ENCODE measurements around the gene RPTOR.

The RPTOR gene

DNA sequence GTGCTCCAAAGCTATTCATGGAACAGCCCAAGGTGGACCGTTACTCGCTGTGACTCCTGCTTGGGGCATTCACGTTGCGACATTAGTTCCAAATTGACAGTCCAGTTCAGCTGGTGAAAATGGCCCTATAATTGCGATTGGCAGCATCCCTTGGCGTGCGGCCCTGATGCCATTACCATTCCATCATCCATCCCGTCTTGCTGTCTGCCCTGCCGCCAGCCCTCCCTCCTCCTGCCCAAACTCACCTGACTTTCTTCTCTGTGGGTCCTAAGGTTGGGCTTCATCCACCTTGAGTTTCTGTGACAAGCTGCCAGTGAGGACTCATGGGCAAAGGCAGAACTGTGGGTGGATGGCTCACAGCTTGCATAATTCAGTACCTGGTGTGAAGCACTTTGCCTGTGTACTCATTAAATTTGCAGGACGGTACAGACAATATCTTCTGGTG lies 104.6 kb downstream of the RPTOR start:
- Histone ChIP-seq H3K4me2 (peak overlapping the region; percentile 41 to 87 (median 74)), H3K9me3 (replicated peaks in 1 of 11) (peaks cover 8 to 25% (median 12%) of the 10 kb centered on the region in 11 experiments), H4K20me1 (peaks cover 27 to 100% (median 68%) of the 10 kb centered on the region in 11 experiments; a peak in 21 of 22 replicates), H3K4me1 (peaks cover 31 to 41% (median 38%) of the 10 kb centered on the region in 10 experiments), H3K9ac (peak overlapping the region in 1 of 11 experiments; percentile 28; a peak in 1 of 22 replicates), H3K27me3 (no peaks in the 10 kb centered on the region), H3K27ac (peak overlapping the region in 5 of 11 experiments; percentile 43 to 62 (median 51); a peak in 11 of 22 replicates), H3K36me3 (peaks cover 14 to 52% (median 32%) of the 10 kb centered on the region in 11 experiments; a peak in 21 of 22 replicates), H3K4me3 (no peak overlapping the region)
- TF ChIP-seq Cebpa-rat (IDR thresholded peaks at IDR 0.05), result peak in 1 of 11 experiments; percentile 39; a peak in 1 of 22 replicates

DNA sequence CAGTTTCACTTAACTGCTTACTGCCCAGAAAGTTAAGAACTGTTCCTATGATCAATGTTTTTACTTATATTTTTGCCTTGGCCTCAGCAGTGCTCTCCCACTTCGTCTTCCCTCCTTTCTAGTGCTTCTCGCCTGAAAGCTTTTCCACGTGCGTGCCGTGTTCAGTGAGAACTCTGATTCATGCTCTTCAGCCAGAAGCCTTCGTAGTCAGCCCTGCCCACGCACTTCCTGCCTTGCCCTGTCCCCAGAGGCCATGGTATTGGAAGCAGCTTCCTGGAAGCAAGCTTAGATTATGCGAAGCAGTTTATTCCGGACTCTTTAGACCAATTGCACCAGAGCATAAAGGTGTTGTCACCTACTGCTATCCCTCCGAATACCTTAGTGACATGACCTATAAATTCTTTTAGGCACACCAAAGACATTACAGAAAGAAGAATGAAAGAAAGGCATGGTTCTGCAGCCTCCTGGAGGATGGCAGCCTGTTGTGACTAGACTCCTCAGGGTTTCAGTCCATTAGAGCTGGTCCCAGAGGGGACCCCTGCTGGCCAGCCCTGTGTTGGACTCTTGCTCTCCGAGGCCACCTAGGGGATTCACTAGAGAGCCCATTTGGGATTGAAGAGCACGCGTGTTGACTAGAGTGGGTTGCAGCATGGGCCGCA lies 105.2 kb downstream of the RPTOR start:
- Histone ChIP-seq H3K27me3 (no peaks in the 10 kb centered on the region), H4K20me1 (peaks cover 27 to 99% (median 68%) of the 10 kb centered on the region in 11 experiments; a peak in 21 of 22 replicates), H3K4me1 (peaks cover 31 to 41% (median 38%) of the 10 kb centered on the region in 10 experiments), H3K4me2 (peak overlapping the region; percentile 41 to 87 (median 74)), H3K9me3 (replicated peaks in 1 of 11) (peaks cover 14 to 31% (median 18%) of the 10 kb centered on the region in 11 experiments), H3K27ac (peak overlapping the region in 9 of 11 experiments; percentile 2 to 62 (median 50); a peak in 17 of 22 replicates), H3K4me3 (no peak overlapping the region), H3K9ac (peak overlapping the region in 1 of 11 experiments; percentile 28; a peak in 1 of 22 replicates), H3K36me3 (peaks cover 15 to 49% (median 30%) of the 10 kb centered on the region in 11 experiments)
- no peak for TF ChIP-seq Cebpa-rat (IDR thresholded peaks at IDR 0.05)

DNA sequence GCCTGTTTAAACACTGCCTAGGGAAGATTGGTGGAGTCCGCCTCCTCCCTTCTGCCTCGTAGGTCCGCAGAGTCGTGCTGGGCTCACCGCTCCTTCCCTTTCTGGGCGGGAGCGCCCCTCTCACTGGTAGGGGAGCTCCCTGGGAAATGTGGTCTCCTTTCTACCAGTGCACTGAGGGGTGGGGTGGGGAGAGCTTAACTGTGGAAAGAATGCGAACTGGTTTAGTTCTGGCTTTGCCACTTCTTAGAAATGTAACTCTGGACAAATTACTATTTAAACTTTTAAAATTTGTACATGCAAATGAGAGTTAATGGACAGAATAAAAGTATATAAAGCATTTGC lies 105.7 kb downstream of the RPTOR start:
- peaks cover 12 to 50% (median 27%) of the 10 kb centered on the region in 11 experiments; a peak in 20 of 22 replicates for H3K36me3 ChIP-seq
- peak overlapping the region; percentile 41 to 87 (median 74); a peak in 21 of 22 replicates for H3K4me2 ChIP-seq
- no peaks in the 10 kb centered on the region for H3K27me3 ChIP-seq
- peaks cover 27 to 99% (median 64%) of the 10 kb centered on the region in 11 experiments; a peak in 21 of 22 replicates for H4K20me1 ChIP-seq
- peak overlapping the region in 9 of 11 experiments; percentile 2 to 62 (median 50); a peak in 16 of 22 replicates for H3K27ac ChIP-seq
- peaks cover 31 to 41% (median 38%) of the 10 kb centered on the region in 10 experiments for H3K4me1 ChIP-seq
- H3K9me3 ChIP-seq (replicated peaks in 1 of 11), result peaks cover 18 to 36% (median 23%) of the 10 kb centered on the region in 11 experiments
- no peak overlapping the region; a peak in 1 of 22 replicates for H3K9ac ChIP-seq
- no peak for TF ChIP-seq Cebpa-rat (IDR thresholded peaks at IDR 0.05)
- H3K4me3 ChIP-seq, result no peak overlapping the region

GRCh38 chr17:80650751-80651518 lies 106.3 kb downstream of the RPTOR start:
- Histone ChIP-seq H3K4me3 (no peak overlapping the region), H3K36me3 (peaks cover 7 to 47% (median 29%) of the 10 kb centered on the region in 11 experiments; a peak in 20 of 22 replicates), H3K27me3 (no peaks in the 10 kb centered on the region), H3K27ac (peak overlapping the region in 2 of 11 experiments; percentile 44 to 50; a peak in 1 of 22 replicates), H3K4me1 (peaks cover 31 to 41% (median 38%) of the 10 kb centered on the region in 10 experiments), H3K9me3 (replicated peaks in 1 of 11) (peaks cover 20 to 42% (median 29%) of the 10 kb centered on the region in 11 experiments), H3K9ac (no peak overlapping the region), H3K4me2 (peak overlapping the region in 8 of 11 experiments; percentile 57 to 87 (median 76); a peak in 12 of 22 replicates), H4K20me1 (peaks cover 27 to 99% (median 58%) of the 10 kb centered on the region in 11 experiments; a peak in 21 of 22 replicates)
- TF ChIP-seq Cebpa-rat (IDR thresholded peaks at IDR 0.05), result no peak

DNA sequence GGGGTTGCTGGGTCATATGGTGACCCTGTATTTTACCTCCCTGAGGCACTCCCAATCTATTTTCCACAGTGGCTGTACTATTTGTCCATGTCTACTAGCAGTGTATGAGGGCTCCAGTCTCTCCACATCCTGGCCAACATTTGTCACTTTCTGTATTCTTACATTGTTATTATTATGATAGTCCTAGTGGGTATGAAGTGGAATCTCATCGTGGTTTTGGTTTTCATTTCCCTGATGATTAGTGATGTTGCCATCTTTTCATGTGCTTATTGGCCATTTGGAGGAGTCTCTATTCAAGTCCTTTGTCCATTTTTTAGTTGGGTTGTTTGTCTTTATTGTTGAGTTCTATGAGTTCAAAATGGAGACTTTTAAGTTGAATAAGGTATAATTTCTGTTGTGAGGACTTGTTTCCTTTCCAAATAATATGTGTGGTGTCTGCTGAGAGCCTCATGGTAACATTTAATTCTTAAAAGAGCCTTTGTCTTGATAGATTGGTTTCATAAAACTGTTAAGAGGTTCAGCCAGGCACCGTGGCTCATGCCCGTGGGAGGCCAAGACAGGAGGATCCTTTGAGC lies 108.2 kb downstream of the RPTOR start:
- no peak overlapping the region for H3K4me3 ChIP-seq
- no peak overlapping the region for H3K27ac ChIP-seq
- H3K36me3 ChIP-seq, result peaks cover 8 to 52% (median 38%) of the 10 kb centered on the region in 11 experiments; a peak in 20 of 22 replicates
- no peaks in the 10 kb centered on the region for H3K27me3 ChIP-seq
- peaks cover 39 to 62% (median 48%) of the 10 kb centered on the region in 11 experiments for H3K9me3 ChIP-seq (replicated peaks in 1 of 11)
- no peak overlapping the region for H3K9ac ChIP-seq
- no peak overlapping the region for H3K4me2 ChIP-seq
- TF ChIP-seq Cebpa-rat (IDR thresholded peaks at IDR 0.05), result no peak
- peaks cover 23 to 34% (median 31%) of the 10 kb centered on the region in 10 experiments for H3K4me1 ChIP-seq
- peaks cover 21 to 99% (median 42%) of the 10 kb centered on the region in 11 experiments; a peak in 19 of 22 replicates for H4K20me1 ChIP-seq

- peaks cover 13 to 61% (median 39%) of the 10 kb centered on the region in 11 experiments; a peak in 21 of 22 replicates for H3K36me3 ChIP-seq
- no peak overlapping the region for H3K9ac ChIP-seq
- H3K4me2 ChIP-seq, result no peak overlapping the region
- TF ChIP-seq Cebpa-rat (IDR thresholded peaks at IDR 0.05), result no peak
- peaks cover 15 to 24% (median 21%) of the 10 kb centered on the region in 10 experiments for H3K4me1 ChIP-seq
- no peak overlapping the region for H3K27ac ChIP-seq
- H4K20me1 ChIP-seq, result peaks cover 12 to 99% (median 33%) of the 10 kb centered on the region in 11 experiments; a peak in 18 of 22 replicates
- H3K4me3 ChIP-seq, result no peak overlapping the region
- H3K27me3 ChIP-seq, result no peaks in the 10 kb centered on the region
- H3K9me3 ChIP-seq (replicated peaks in 1 of 11), result peaks cover 49 to 72% (median 57%) of the 10 kb centered on the region in 11 experiments
These were observed 109.2 kb downstream of the RPTOR start for GRCh38 chr17:80653856-80654255.

DNA sequence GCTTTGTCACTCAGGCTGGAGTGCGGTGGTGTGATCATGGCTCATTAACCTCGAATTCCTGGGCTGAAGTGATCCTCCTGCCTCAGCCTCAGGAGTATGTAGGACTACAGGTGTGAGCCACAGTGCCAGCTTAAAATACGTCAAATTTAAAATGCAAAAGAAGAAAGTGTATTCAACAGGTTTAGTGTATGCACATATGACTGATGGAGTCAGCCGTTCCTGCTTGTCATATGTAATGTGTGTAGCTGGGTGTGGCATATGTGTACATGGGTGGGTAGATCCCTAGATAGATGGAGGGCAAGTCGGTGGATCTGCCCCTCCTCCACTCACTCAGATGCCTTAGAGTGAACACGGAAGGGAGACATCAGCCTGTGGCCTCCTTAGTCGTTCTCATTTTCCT lies 111.0 kb downstream of the RPTOR start:
- TF ChIP-seq Cebpa-rat (IDR thresholded peaks at IDR 0.05), result no peak
- H4K20me1 ChIP-seq, result peaks cover 0 to 99% (median 17%) of the 10 kb centered on the region in 11 experiments; a peak in 15 of 22 replicates
- H3K27ac ChIP-seq, result no peak overlapping the region
- no peak overlapping the region for H3K9ac ChIP-seq
- H3K4me2 ChIP-seq, result no peak overlapping the region
- H3K4me1 ChIP-seq, result peaks cover 0 to 9% (median 4%) of the 10 kb centered on the region in 10 experiments; a peak in 15 of 20 replicates
- H3K27me3 ChIP-seq, result no peaks in the 10 kb centered on the region
- peaks cover 13 to 71% (median 42%) of the 10 kb centered on the region in 11 experiments; a peak in 21 of 22 replicates for H3K36me3 ChIP-seq
- no peak overlapping the region for H3K4me3 ChIP-seq
- H3K9me3 ChIP-seq (replicated peaks in 1 of 11), result peaks cover 50 to 81% (median 67%) of the 10 kb centered on the region in 11 experiments

DNA sequence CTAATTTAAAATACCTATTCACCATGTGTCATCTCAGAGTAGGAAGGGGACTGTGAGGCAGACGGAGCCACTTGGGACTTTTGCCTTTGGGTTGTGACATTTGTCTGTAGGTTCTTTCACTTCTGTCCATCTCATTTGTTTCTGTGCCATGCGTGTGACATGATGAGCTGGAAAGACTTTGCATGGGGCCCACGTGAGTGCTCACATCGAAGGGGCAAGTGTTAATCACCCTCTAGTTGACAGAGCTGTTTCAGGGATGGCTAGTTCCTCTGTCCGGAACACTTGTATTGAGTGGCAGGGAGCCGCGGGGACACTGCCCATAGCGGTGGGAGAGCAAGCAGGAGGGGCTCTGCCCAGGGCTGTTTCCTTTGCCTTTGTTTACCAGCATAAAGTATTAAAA lies 112.0 kb downstream of the RPTOR start:
- TF ChIP-seq Cebpa-rat (IDR thresholded peaks at IDR 0.05), result no peak
- Histone ChIP-seq H4K20me1 (peaks cover 6 to 99% (median 21%) of the 10 kb centered on the region in 11 experiments; a peak in 15 of 22 replicates), H3K4me1 (peaks cover 0 to 5% (median 0%) of the 10 kb centered on the region in 10 experiments; a peak in 1 of 20 replicates), H3K9me3 (replicated peaks in 1 of 11) (peaks cover 50 to 84% (median 73%) of the 10 kb centered on the region in 11 experiments), H3K27me3 (no peaks in the 10 kb centered on the region), H3K36me3 (peaks cover 13 to 73% (median 39%) of the 10 kb centered on the region in 11 experiments; a peak in 21 of 22 replicates), H3K4me3 (no peak overlapping the region), H3K4me2 (no peak overlapping the region), H3K9ac (no peak overlapping the region), H3K27ac (no peak overlapping the region)

Data from BLaER1 treated with 17β-estradiol and CSF1 and Interleukin-3, amounts not matched to agents 10 nM and 100 nM (cell line).